OCI-LY1 (cell line): ENCODE data around the gene SLCO2A1.

ENCODE experiments used
- H2AFZ ChIP-seq: fragments of 200-600 bp; sonication (generic), shearing (Covaris generic); 2 replicates; pipeline ENCODE4 v1.6.0; 2014; ENCODE audit warnings: antibody characterized with exemption, mild to moderate bottlenecking, low read length
- H3F3A ChIP-seq: fragments of 200-600 bp; sonication (generic), shearing (Covaris generic); 2 replicates; pipeline ENCODE4 v1.6.0; 2014; ENCODE audit warnings: mild to moderate bottlenecking, antibody characterized with exemption, low read length, moderate library complexity; ENCODE audit not compliant: insufficient read depth
- H3K27ac ChIP-seq: fragments of 200-600 bp; sonication (generic); 2 replicates; pipeline ENCODE4 v1.5.1; 2014; ENCODE audit warnings: low read length, mixed run types, mild to moderate bottlenecking, low read depth; ENCODE audit not compliant: poor library complexity, severe bottlenecking
- H3K27me3 ChIP-seq: fragments of 200-600 bp; sonication (generic); 2 replicates; pipeline ENCODE4 v1.6.0; 2014; ENCODE audit warnings: antibody characterized with exemption, mild to moderate bottlenecking, low read length, moderate library complexity; ENCODE audit not compliant: insufficient read depth
- H3K36me3 ChIP-seq: fragments of 200-600 bp; sonication (generic); 2 replicates; pipeline ENCODE4 v1.6.1; 2014; ENCODE audit warnings: mild to moderate bottlenecking, antibody characterized with exemption, low read length, moderate library complexity, mixed read lengths; ENCODE audit not compliant: insufficient read depth
- H3K4me1 ChIP-seq: fragments of 200-600 bp; sonication (generic); 2 replicates; pipeline ENCODE4 v1.5.1; 2014; ENCODE audit warnings: mild to moderate bottlenecking, low read length, moderate library complexity; ENCODE audit not compliant: insufficient read depth, severe bottlenecking
- H3K4me2 ChIP-seq: fragments of 200-600 bp; sonication (generic), shearing (Covaris generic); 2 replicates; pipeline ENCODE4 v1.6.1; 2014; ENCODE audit warnings: low read length
- H3K4me3 ChIP-seq: fragments of 200-600 bp; sonication (generic); 2 replicates; pipeline ENCODE4 v1.5.1; 2014; ENCODE audit warnings: low read length, low read depth, mild to moderate bottlenecking, mixed read lengths; ENCODE audit not compliant: poor library complexity, severe bottlenecking
- H3K79me2 ChIP-seq: fragments of 200-600 bp; shearing (Covaris generic); 2 replicates; pipeline ENCODE4 v1.6.1; 2016; ENCODE audit warnings: mixed run types, low read length, mixed read lengths; ENCODE audit not compliant: insufficient read depth
- H3K9ac ChIP-seq: fragments of 200-600 bp; sonication (generic), shearing (Covaris generic); 2 replicates; pipeline ENCODE4 v1.6.1; 2014; ENCODE audit warnings: mild to moderate bottlenecking, low read length, mixed read lengths
- H3K9me2 ChIP-seq: fragments of 200-600 bp; sonication (generic), shearing (Covaris generic); 2 replicates; pipeline ENCODE4 v1.6.1; 2014; ENCODE audit warnings: low read depth, mild to moderate bottlenecking, low read length, mixed read lengths
- H3K9me3 ChIP-seq: fragments of 200-600 bp; shearing (Covaris generic); 2 replicates; pipeline ENCODE4 v1.6.1; 2014; ENCODE audit warnings: low read length, mixed read lengths
- H4K20me1 ChIP-seq: fragments of 200-600 bp; sonication (generic), shearing (Covaris generic); 2 replicates; pipeline ENCODE4 v1.6.0; 2016; ENCODE audit warnings: mild to moderate bottlenecking, low read length; ENCODE audit not compliant: insufficient read depth
- EZH2 ChIP-seq: fragments of 200-600 bp; sonication (generic), shearing (Covaris generic); IDR thresholded peaks from 2 replicates; pipeline ENCODE4 v1.8.0; 2017; ENCODE audit warnings: borderline replicate concordance, mixed run types, mild to moderate bottlenecking, antibody characterized with exemption, low read length, moderate library complexity, mixed read lengths
- TF ChIP-seq, protein P1 (sequence below): fragments of 200-600 bp; sonication (generic), shearing (Covaris generic); IDR thresholded peaks from 2 replicates; pipeline ENCODE4 v1.5.1; 2017; ENCODE audit warnings: mild to moderate bottlenecking, antibody characterized with exemption, low read length, moderate library complexity, mixed read lengths

Gene SLCO2A1

DNA sequence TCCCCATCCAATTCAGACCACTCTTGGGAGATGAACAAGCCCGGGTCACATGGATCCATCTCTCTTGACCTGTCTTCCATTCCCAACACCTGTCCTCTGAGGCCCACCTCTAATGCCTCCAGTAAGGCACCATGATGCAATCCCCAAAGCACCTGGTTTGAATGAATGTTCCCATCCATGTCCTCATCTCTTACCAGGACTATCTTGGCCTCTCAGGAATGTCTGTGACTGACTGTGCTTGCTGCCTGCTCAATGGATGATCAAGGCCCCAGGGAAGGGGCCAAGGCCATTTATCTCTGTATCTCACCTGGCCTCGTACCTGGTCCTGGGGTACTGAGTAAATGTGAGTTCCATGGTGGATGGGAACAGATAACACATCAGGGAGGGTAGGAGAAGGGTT is 49.7 kb downstream of the SLCO2A1 start:
- Histone ChIP-seq H3F3A (no peaks in the 10 kb centered on the region), H3K4me2 (no peak overlapping the region), H3K9me2 (no peaks in the 10 kb centered on the region), H3K9ac (no peak overlapping the region), H3K27me3 (no peaks in the 10 kb centered on the region), H3K27ac (no peak overlapping the region), H3K4me1 (no peaks in the 10 kb centered on the region), H3K36me3 (no peaks in the 10 kb centered on the region), H3K4me3 (no peak overlapping the region), H4K20me1 (no peaks in the 10 kb centered on the region), H2AFZ (no peak overlapping the region), H3K9me3 (no peaks in the 10 kb centered on the region), H3K79me2 (no peaks in the 10 kb centered on the region)
- no peak for TF ChIP-seq EZH2
- TF ChIP-seq, protein P1, sequence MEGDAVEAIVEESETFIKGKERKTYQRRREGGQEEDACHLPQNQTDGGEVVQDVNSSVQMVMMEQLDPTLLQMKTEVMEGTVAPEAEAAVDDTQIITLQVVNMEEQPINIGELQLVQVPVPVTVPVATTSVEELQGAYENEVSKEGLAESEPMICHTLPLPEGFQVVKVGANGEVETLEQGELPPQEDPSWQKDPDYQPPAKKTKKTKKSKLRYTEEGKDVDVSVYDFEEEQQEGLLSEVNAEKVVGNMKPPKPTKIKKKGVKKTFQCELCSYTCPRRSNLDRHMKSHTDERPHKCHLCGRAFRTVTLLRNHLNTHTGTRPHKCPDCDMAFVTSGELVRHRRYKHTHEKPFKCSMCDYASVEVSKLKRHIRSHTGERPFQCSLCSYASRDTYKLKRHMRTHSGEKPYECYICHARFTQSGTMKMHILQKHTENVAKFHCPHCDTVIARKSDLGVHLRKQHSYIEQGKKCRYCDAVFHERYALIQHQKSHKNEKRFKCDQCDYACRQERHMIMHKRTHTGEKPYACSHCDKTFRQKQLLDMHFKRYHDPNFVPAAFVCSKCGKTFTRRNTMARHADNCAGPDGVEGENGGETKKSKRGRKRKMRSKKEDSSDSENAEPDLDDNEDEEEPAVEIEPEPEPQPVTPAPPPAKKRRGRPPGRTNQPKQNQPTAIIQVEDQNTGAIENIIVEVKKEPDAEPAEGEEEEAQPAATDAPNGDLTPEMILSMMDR = no peak

DNA sequence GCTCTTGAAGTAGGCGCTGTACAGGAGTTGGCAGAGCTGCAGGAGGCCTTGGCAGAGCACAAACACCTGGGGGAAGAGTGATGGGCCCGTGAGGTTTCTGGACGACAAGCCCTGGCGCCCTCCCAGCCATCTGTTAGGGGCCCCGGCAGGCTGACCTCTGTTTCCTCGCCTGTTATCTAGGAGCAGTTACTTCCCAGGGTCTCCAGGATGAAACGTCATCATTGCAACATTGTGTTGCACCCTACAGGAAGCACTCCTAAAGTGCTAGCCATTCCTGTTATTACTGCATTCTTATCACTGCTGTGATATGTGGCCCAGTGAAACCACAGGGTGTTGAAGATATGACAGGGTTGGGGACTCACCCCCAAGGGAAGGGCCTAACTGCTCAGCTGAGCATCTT is 50.2 kb downstream of the SLCO2A1 start:
- no peak overlapping the region for H3K9ac ChIP-seq

DNA sequence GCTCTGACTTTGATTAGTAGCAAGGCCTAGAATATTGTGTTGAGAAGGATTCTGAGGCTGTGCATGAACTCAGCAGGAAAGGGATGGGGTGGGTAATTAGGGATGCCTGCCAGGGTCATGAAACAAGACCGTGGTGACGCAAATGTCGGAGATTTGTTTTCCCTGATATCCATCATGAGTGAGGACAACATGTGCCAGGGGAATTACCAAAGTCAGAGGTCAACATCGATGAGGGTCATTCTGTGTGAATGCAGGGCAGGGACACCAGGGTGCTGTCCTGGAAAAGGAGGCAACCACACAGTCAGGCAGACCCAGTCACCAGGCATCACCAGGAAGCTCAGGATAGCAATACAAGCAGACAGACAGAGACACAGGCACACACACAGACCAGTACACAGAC is 52.2 kb downstream of the SLCO2A1 start:
- Histone ChIP-seq H3F3A (no peaks in the 10 kb centered on the region), H3K27ac (no peak overlapping the region), H3K27me3 (no peaks in the 10 kb centered on the region), H3K4me1 (no peaks in the 10 kb centered on the region), H3K79me2 (no peaks in the 10 kb centered on the region), H3K36me3 (no peaks in the 10 kb centered on the region), H3K9me3 (no peaks in the 10 kb centered on the region), H3K4me3 (no peak overlapping the region), H4K20me1 (no peaks in the 10 kb centered on the region), H3K9me2 (no peaks in the 10 kb centered on the region), H3K4me2 (no peak overlapping the region), H2AFZ (no peak overlapping the region), H3K9ac (no peak overlapping the region)
- TF ChIP-seq EZH2 = no peak
- TF ChIP-seq, protein P1 = no peak

More for the DNA sequence above, 50.2 kb downstream of the SLCO2A1 start:
- H3K4me3 ChIP-seq = no peak overlapping the region
- no peaks in the 10 kb centered on the region for H3K9me2 ChIP-seq
- no peaks in the 10 kb centered on the region for H3K4me1 ChIP-seq
- no peaks in the 10 kb centered on the region for H3K79me2 ChIP-seq
- H3K27me3 ChIP-seq = no peaks in the 10 kb centered on the region
- no peaks in the 10 kb centered on the region for H3K9me3 ChIP-seq
- no peaks in the 10 kb centered on the region for H3F3A ChIP-seq
- H3K36me3 ChIP-seq = no peaks in the 10 kb centered on the region
- H3K4me2 ChIP-seq = no peak overlapping the region
- H3K27ac ChIP-seq = no peak overlapping the region
- TF ChIP-seq, protein P1 = no peak
- TF ChIP-seq EZH2 = no peak
- no peaks in the 10 kb centered on the region for H4K20me1 ChIP-seq
- H2AFZ ChIP-seq = no peak overlapping the region
